Measurements from ENCODE around the gene WARS2.

WARS2 gene

DNA sequence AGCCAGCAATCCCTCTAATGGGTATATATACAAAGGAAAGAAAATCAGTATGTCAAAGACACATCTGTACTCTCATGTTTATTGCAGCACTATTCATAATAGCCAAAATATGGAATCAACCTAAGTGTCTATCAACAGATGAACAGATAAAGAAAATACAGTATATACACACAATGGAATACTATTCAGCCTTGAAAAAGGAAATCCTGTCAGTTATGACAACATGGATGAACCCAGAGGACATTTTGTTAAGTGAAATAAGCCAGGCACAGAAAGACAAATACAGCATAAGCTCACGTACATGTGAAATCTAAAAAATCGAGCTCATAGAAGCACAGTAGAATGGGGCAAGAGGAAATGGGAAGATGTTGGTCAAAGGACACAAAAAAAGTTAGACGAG is 69.1 kb downstream of the WARS2 start:
- Histone ChIP-seq H3K4me1 (ENCODE audit: insufficient read depth, insufficient read length) (no peaks in the 10 kb centered on the region), H3K36me3 (ENCODE audit: insufficient read depth, insufficient read length, low read length) (peaks cover 10% of the 10 kb centered on the region), H3K9ac (ENCODE audit: insufficient read length, low read depth) (no peak overlapping the region), H3K9me3 (ENCODE audit: insufficient read depth, low read length) (no peaks in the 10 kb centered on the region; the same call in 1 of the 2 replicates), H3K27me3 (ENCODE audit: insufficient read depth, insufficient read length) (no peaks in the 10 kb centered on the region), H3K4me3 (ENCODE audit: insufficient read length, low read depth) (no peak overlapping the region)
- DNase-seq (ENCODE audit: low read depth, low spot score), result no peak
- TF ChIP-seq YY1 (IDR thresholded peaks at IDR 0.05; ENCODE audit: insufficient read depth, insufficient read length) (no peak), ZNF274 (IDR thresholded peaks at IDR 0.05; ENCODE audit: low read depth, low read length) (no peak), SUZ12 (IDR thresholded peaks at IDR 0.05; ENCODE audit: extremely low read depth, insufficient read depth, insufficient read length) (no peak)

DNA sequence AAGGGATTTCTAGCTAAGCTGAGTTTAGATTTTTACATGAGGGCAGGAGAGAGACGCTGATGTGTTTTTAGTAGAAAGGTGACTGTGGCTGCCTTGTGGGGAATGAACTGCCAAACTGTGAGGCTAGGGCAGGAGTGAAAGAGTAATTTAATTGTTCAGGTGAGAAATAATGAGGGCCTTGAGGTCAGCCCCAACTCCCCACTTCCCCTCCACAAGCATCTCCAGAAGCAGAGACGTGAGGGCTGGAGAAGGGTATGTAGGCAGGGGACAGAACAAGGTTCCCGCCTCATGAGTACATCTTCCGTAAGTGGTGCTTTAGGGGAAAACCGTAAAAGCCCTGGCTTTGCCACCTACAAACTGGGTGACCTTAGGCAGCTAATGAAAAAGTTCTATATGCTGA is 70.8 kb downstream of the WARS2 start:
- DNase-seq (ENCODE audit: low read depth, low spot score), result no peak
- Histone ChIP-seq H3K27me3 (ENCODE audit: insufficient read depth, insufficient read length) (no peaks in the 10 kb centered on the region), H3K36me3 (ENCODE audit: insufficient read depth, insufficient read length, low read length) (peaks cover 2% of the 10 kb centered on the region), H3K4me3 (ENCODE audit: insufficient read length, low read depth) (no peak overlapping the region), H3K9ac (ENCODE audit: insufficient read length, low read depth) (no peak overlapping the region), H3K4me1 (ENCODE audit: insufficient read depth, insufficient read length) (no peaks in the 10 kb centered on the region), H3K9me3 (ENCODE audit: insufficient read depth, low read length) (peaks cover 2% of the 10 kb centered on the region; the same call in 1 of the 2 replicates)
- TF ChIP-seq YY1 (IDR thresholded peaks at IDR 0.05; ENCODE audit: insufficient read depth, insufficient read length) (no peak), ZNF274 (IDR thresholded peaks at IDR 0.05; ENCODE audit: low read depth, low read length) (no peak), SUZ12 (IDR thresholded peaks at IDR 0.05; ENCODE audit: extremely low read depth, insufficient read depth, insufficient read length) (no peak)

DNA sequence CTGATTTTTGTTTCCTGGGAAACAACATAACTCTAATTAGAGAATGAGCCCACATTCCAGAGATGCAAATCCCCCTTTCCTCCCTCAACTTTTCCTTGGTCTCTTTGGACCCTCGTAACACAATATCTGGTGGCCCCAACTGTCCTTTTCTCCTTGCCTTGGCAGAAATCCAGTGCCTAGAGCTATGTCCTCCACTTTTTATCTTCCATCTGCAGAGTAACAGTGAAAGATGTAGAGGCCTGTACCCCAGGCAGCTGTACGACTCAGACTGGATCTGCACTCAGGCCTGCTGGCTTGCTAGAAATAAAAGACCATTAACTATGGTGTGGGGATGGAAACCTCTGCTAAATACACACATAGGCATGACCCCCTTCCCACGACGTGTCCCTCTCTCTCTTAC is 72.0 kb downstream of the WARS2 start:
- TF ChIP-seq SUZ12 (IDR thresholded peaks at IDR 0.05; ENCODE audit: extremely low read depth, insufficient read depth, insufficient read length) (no peak), ZNF274 (IDR thresholded peaks at IDR 0.05; ENCODE audit: low read depth, low read length) (no peak)
- no peaks in the 10 kb centered on the region for H3K4me1 ChIP-seq (ENCODE audit: insufficient read depth, insufficient read length)
- no peak overlapping the region for H3K4me3 ChIP-seq (ENCODE audit: insufficient read length, low read depth)
- H3K27me3 ChIP-seq (ENCODE audit: insufficient read depth, insufficient read length), result no peaks in the 10 kb centered on the region
- H3K36me3 ChIP-seq (ENCODE audit: insufficient read depth, insufficient read length, low read length), result no peaks in the 10 kb centered on the region
- H3K9ac ChIP-seq (ENCODE audit: insufficient read length, low read depth), result no peak overlapping the region
- no peak for DNase-seq (ENCODE audit: low read depth, low spot score)
- H3K9me3 ChIP-seq (ENCODE audit: insufficient read depth, low read length), result peaks cover 14% of the 10 kb centered on the region; the same call in 1 of the 2 replicates

DNA sequence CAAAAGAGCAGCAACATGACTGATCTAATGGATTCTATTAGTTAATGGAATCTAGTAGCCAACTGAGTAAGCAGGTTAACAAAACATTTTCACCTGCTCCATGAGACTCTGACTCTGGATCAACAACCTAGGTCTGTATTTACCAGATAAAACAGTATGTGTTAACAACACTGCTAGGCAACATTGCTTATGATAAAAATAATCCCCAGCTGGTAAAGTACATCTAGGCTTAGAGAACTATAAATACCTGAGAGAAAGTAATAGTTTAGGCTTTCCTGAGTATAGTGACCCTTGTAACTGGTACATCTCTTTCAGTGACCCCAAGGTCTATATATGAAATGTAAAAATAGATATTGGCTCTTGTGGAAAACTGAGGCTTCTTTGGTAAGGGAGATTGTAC is 78.8 kb downstream of the WARS2 start:
- TF ChIP-seq SUZ12 (IDR thresholded peaks at IDR 0.05; ENCODE audit: extremely low read depth, insufficient read depth, insufficient read length) (no peak), ZNF274 (IDR thresholded peaks at IDR 0.05; ENCODE audit: low read depth, low read length) (no peak)
- Histone ChIP-seq H3K27me3 (ENCODE audit: insufficient read depth, insufficient read length) (no peaks in the 10 kb centered on the region), H3K36me3 (ENCODE audit: insufficient read depth, insufficient read length, low read length) (no peaks in the 10 kb centered on the region), H3K4me1 (ENCODE audit: insufficient read depth, insufficient read length) (no peaks in the 10 kb centered on the region), H3K9me3 (ENCODE audit: insufficient read depth, low read length) (peaks cover 23% of the 10 kb centered on the region), H3K9ac (ENCODE audit: insufficient read length, low read depth) (no peak overlapping the region), H3K4me3 (ENCODE audit: insufficient read length, low read depth) (no peak overlapping the region)
- no peak for DNase-seq (ENCODE audit: low read depth, low spot score)

DNA sequence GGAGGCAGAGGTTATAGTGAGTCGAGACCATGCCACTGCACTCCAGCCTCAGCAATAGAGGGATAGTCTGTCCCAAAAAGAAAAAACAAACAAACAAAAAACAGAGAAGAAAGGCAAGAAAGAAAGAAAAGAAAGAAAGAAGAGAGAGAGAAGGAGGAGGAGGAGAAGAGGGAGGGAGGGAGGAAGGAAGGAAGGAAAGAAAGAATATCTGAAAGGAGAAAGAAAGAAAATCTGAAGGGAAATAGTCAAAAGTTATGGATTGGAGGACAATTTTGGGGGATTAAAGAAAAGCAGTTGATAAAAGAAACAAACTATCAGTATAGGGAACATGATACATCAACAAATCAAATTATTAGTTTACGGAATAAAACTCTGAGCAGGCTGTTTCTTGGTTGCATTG is 84.9 kb downstream of the WARS2 start:
- Histone ChIP-seq H3K4me3 (ENCODE audit: insufficient read length, low read depth) (no peak overlapping the region), H3K27me3 (ENCODE audit: insufficient read depth, insufficient read length) (no peaks in the 10 kb centered on the region), H3K4me1 (ENCODE audit: insufficient read depth, insufficient read length) (no peaks in the 10 kb centered on the region), H3K9me3 (ENCODE audit: insufficient read depth, low read length) (peaks cover 7% of the 10 kb centered on the region), H3K9ac (ENCODE audit: insufficient read length, low read depth) (no peak overlapping the region), H3K36me3 (ENCODE audit: insufficient read depth, insufficient read length, low read length) (no peaks in the 10 kb centered on the region)
- DNase-seq (ENCODE audit: low read depth, low spot score), result no peak
- TF ChIP-seq YY1 (IDR thresholded peaks at IDR 0.05; ENCODE audit: insufficient read depth, insufficient read length), result no peak
- no peak for TF ChIP-seq SUZ12 (IDR thresholded peaks at IDR 0.05; ENCODE audit: extremely low read depth, insufficient read depth, insufficient read length)
- no peak for TF ChIP-seq ZNF274 (IDR thresholded peaks at IDR 0.05; ENCODE audit: low read depth, low read length)

DNA sequence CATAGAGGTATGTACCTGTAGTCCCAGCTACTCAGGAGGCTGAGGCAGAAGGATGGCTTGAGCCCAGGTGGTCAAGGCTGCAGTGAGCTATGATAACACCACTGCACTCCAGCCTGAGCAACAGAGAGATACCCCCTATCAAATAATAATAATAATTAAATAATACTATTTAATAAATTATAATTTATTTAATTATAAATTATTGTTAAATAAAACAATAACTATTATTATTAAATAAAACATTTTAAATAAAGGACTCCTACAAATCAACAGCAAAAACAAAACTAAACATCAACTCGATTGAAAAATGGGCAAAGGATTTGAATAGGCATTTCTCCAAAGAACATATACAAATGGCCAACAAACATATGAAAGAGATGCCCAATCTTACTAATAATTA is 86.5 kb downstream of the WARS2 start:
- Histone ChIP-seq H3K9me3 (ENCODE audit: insufficient read depth, low read length) (no peaks in the 10 kb centered on the region), H3K4me1 (ENCODE audit: insufficient read depth, insufficient read length) (no peaks in the 10 kb centered on the region), H3K27me3 (ENCODE audit: insufficient read depth, insufficient read length) (no peaks in the 10 kb centered on the region), H3K9ac (ENCODE audit: insufficient read length, low read depth) (no peak overlapping the region), H3K4me3 (ENCODE audit: insufficient read length, low read depth) (no peak overlapping the region), H3K36me3 (ENCODE audit: insufficient read depth, insufficient read length, low read length) (no peaks in the 10 kb centered on the region)
- no peak for TF ChIP-seq YY1 (IDR thresholded peaks at IDR 0.05; ENCODE audit: insufficient read depth, insufficient read length)
- no peak for TF ChIP-seq SUZ12 (IDR thresholded peaks at IDR 0.05; ENCODE audit: extremely low read depth, insufficient read depth, insufficient read length)
- TF ChIP-seq ZNF274 (IDR thresholded peaks at IDR 0.05; ENCODE audit: low read depth, low read length), result no peak
- no peak for DNase-seq (ENCODE audit: low read depth, low spot score)

DNA sequence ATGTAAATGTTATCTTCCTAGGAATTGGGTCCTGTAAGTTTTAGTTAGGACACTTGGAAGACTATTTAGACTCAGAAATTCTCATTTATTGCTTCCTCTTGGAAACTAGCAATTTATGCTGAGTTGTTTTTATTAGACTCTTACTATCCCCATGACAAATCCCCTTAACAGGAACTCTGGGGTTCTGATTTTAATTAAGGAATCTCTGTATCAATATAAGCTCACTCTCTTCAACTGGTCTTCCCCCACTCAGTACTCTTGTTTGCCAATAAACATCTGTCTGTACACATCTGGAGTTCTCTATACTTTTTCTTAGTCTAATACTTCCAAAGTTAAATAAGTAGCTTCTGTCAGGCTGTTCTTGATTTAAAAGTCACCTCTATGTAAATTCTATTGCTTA is 88.2 kb downstream of the WARS2 start:
- Histone ChIP-seq H3K9ac (ENCODE audit: insufficient read length, low read depth) (no peak overlapping the region), H3K4me1 (ENCODE audit: insufficient read depth, insufficient read length) (no peaks in the 10 kb centered on the region), H3K9me3 (ENCODE audit: insufficient read depth, low read length) (no peaks in the 10 kb centered on the region), H3K4me3 (ENCODE audit: insufficient read length, low read depth) (no peak overlapping the region), H3K36me3 (ENCODE audit: insufficient read depth, insufficient read length, low read length) (no peaks in the 10 kb centered on the region), H3K27me3 (ENCODE audit: insufficient read depth, insufficient read length) (no peaks in the 10 kb centered on the region)
- DNase-seq (ENCODE audit: low read depth, low spot score), result no peak
- TF ChIP-seq YY1 (IDR thresholded peaks at IDR 0.05; ENCODE audit: insufficient read depth, insufficient read length) (no peak), ZNF274 (IDR thresholded peaks at IDR 0.05; ENCODE audit: low read depth, low read length) (no peak), SUZ12 (IDR thresholded peaks at IDR 0.05; ENCODE audit: extremely low read depth, insufficient read depth, insufficient read length) (no peak)
